HG03558 (cell line): ENCODE results near the gene MED31.
"Not testable (repeated sequence)": the region's sequence is repeated elsewhere in the genome, so short reads cannot be mapped to it uniquely, and the experiment has no call there.

Experiments
- ATAC-seq: cut with Tn5 transposase; IDR thresholded peaks from one replicate; pipeline ENCODE4 v1.9.1; 2021; ENCODE audit warnings: moderate number of reproducible peaks; ENCODE audit not compliant: unreplicated experiment; ENCODE audit errors: extremely low read depth

The MED31 gene

GRCh38 chr17:6656797-6657632, 5.6 kb upstream of the MED31 start:
- ATAC-seq = not testable (repeated sequence)

GRCh38 chr17:6655732-6656361, 4.4 kb upstream of the MED31 start:
- not testable (repeated sequence) for ATAC-seq

GRCh38 chr17:6654841-6655731, 3.7 kb upstream of the MED31 start:
- no peak for ATAC-seq

- ATAC-seq = peak; percentile 9
These were observed 581 bp upstream of the MED31 start for GRCh38 chr17:6651919-6652452.

- no peak for ATAC-seq
These were observed 3.2 kb downstream of the MED31 start for GRCh38 chr17:6648181-6648580.

GRCh38 chr17:6643451-6644125, 7.8 kb downstream of the MED31 start:
- no peak for ATAC-seq

GRCh38 chr17:6642592-6642991, 8.8 kb downstream of the MED31 start:
- ATAC-seq = no peak

- ATAC-seq = no peak
These were observed 10.1 kb downstream of the MED31 start for GRCh38 chr17:6641247-6641863.

GRCh38 chr17:6640536-6641246, 10.7 kb downstream of the MED31 start, which contains the start of the genes KIAA0753 and TXNDC17:
TSS of gene KIAA0753 (minus strand) at chr17:6640711. CDS start at chr17:6635103, 5,608 bp downstream.
TSS of gene TXNDC17 (plus strand) at chr17:6641060. CDS start at chr17:6641083, 23 bp downstream.
- peak; percentile 62 for ATAC-seq

GRCh38 chr17:6639586-6640535, 11.5 kb downstream of the MED31 start:
- ATAC-seq = no peak

GRCh38 chr17:6639014-6639585, 12.3 kb downstream of the MED31 start:
- no peak for ATAC-seq

GRCh38 chr17:6638046-6638908, 13.1 kb downstream of the MED31 start:
- no peak for ATAC-seq

GRCh38 chr17:6637458-6637840, 14.0 kb downstream of the MED31 start:
- ATAC-seq = no peak

GRCh38 chr17:6636616-6637457, 14.6 kb downstream of the MED31 start:
- ATAC-seq = no peak

- ATAC-seq = no peak
These were observed 15.3 kb downstream of the MED31 start for GRCh38 chr17:6636105-6636504.
